Kidney tubule cell (primary cell): ENCODE measurements around the gene ATXN2.
"Not testable (repeated sequence)": the region's sequence is repeated elsewhere in the genome, so short reads cannot be mapped to it uniquely, and the experiment has no call there.

Source experiments
- DNase-seq: peaks from one replicate; pipeline ENCODE4 v3.0.0-alpha.2; 2018; ENCODE audit warnings: low spot score

ATXN2 gene

GRCh38 chr12:111600986-111601385, 1.9 kb upstream of the ATXN2 start:
- DNase-seq: not testable (repeated sequence)

- no peak for DNase-seq
Observed at GRCh38 chr12:111600205-111600642, 1.1 kb upstream of the ATXN2 start.

GRCh38 chr12:111599453-111600204, 514 bp upstream of the ATXN2 start:
- peak; percentile 93 for DNase-seq

- DNase-seq: peak; percentile 36
Observed at GRCh38 chr12:111597831-111598636, 1.1 kb downstream of the ATXN2 start.

- DNase-seq: peak; percentile 71
Observed at GRCh38 chr12:111596985-111597830, 1.9 kb downstream of the ATXN2 start.

GRCh38 chr12:111595341-111595835, 3.7 kb downstream of the ATXN2 start:
- DNase-seq: not testable (repeated sequence)

- DNase-seq: not testable (repeated sequence)
Observed at GRCh38 chr12:111591399-111592010, 7.6 kb downstream of the ATXN2 start.

- DNase-seq: no peak
Observed at GRCh38 chr12:111590552-111590951, 8.6 kb downstream of the ATXN2 start.

GRCh38 chr12:111589601-111590000, 9.5 kb downstream of the ATXN2 start:
- DNase-seq: no peak

- DNase-seq: no peak
Observed at GRCh38 chr12:111588010-111588409, 11.1 kb downstream of the ATXN2 start.

- DNase-seq: no peak
Observed at GRCh38 chr12:111586986-111587385, 12.1 kb downstream of the ATXN2 start.

GRCh38 chr12:111585690-111586089, 13.4 kb downstream of the ATXN2 start:
- no peak for DNase-seq

GRCh38 chr12:111584959-111585358, 14.2 kb downstream of the ATXN2 start:
- no peak for DNase-seq

- DNase-seq: not testable (repeated sequence)
Observed at GRCh38 chr12:111583506-111583905, 15.6 kb downstream of the ATXN2 start.

- DNase-seq: no peak
Observed at GRCh38 chr12:111582133-111582747, 16.9 kb downstream of the ATXN2 start.

GRCh38 chr12:111581434-111582132, 17.5 kb downstream of the ATXN2 start:
- DNase-seq: no peak

- DNase-seq: no peak
Observed at GRCh38 chr12:111580737-111581136, 18.4 kb downstream of the ATXN2 start.

GRCh38 chr12:111580119-111580425, 19.0 kb downstream of the ATXN2 start:
- DNase-seq: no peak

GRCh38 chr12:111578971-111579340, 20.2 kb downstream of the ATXN2 start:
- no peak for DNase-seq

- DNase-seq: peak; percentile 82
Observed at GRCh38 chr12:111578276-111578970, 20.7 kb downstream of the ATXN2 start.
